ENCODE results near the gene PLEKHG4.

PLEKHG4 gene

DNA sequence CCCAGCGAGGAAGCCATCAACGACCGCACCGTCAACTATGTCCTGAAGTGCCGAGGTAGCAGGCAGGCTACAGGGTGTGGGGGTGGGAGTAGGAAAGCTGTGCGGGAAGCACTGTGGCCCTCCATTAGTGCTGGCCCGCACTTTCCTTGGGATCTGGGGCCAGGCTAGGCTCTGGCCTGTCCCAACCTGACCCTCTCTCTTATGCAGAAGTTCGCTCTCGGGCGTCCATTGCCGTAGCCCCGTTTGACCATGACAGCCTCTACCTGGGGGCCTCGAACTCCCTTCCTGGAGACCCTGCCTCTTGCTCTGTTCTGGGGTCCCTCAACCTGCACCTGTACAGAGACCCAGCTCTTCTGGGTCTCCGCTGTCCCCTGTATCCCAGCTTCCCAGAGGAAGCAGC lies 8.6 kb downstream of the PLEKHG4 start:
- DNase-seq = no peak

GRCh38 chr16:67291461-67291860 lies 12.1 kb downstream of the PLEKHG4 start:
- DNase-seq = no peak

DNA sequence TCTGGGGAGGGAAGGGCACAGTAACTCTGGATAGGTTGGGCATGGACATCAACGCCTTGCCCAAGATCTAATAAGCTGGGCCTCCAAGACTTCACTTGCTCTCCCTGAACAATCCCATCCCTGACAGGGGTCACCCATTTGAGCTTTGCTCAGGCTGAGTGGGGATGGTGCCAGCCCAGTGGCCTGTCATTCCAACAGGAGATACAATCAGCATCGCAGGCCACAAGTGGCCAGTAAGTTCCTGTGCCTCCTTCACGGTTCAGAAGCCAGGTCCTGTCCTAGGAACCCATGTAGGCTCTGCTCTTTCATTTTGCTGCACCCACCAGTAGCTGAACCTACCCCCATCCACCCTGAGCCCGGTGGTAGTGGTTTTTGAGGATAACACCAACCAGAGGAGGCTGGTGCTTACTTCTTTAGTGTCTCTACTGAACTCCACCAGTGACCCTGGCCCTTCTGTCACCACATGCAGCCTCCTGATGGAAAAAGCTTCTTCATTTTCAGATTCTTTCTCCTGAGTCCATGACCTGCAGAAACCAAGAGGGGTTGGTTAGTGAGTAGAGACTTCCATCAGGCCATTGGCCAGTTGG lies 14.9 kb downstream of the PLEKHG4 start:
- DNase-seq = no peak

- DNase-seq = no peak
These were observed 15.6 kb downstream of the PLEKHG4 start for GRCh38 chr16:67294938-67295361.

- no peak for DNase-seq
These were observed 17.1 kb downstream of the PLEKHG4 start for GRCh38 chr16:67296420-67296819.

GRCh38 chr16:67298277-67298676 lies 18.9 kb downstream of the PLEKHG4 start:
- DNase-seq = no peak

DNA sequence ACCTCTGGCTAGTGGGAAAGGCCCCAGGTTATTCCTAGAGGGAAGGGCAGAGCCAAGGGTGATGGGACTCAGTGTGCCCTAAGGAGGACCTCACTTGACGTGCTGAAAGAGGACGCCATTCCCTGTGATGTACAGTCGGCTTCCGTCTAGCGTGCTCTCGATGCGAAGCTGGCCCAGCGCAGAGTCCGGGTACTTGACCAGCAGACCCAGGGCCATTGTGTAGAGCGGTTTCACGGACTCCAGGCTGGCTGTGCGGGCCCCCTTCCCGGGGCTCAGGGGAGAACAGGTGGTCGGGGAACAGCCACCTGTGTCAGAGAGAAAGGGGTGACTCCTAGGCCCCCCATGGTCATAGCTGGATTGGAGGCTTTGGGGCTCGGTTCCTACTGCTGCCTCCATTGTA lies 19.9 kb downstream of the PLEKHG4 start:
- DNase-seq = no peak

GRCh38 chr16:67301080-67301782 lies 21.9 kb downstream of the PLEKHG4 start:
- DNase-seq = no peak

GRCh38 chr16:67302076-67302475 lies 22.7 kb downstream of the PLEKHG4 start:
- DNase-seq = no peak

GRCh38 chr16:67302970-67303369 lies 23.6 kb downstream of the PLEKHG4 start:
- DNase-seq = peak; percentile 25

DNA sequence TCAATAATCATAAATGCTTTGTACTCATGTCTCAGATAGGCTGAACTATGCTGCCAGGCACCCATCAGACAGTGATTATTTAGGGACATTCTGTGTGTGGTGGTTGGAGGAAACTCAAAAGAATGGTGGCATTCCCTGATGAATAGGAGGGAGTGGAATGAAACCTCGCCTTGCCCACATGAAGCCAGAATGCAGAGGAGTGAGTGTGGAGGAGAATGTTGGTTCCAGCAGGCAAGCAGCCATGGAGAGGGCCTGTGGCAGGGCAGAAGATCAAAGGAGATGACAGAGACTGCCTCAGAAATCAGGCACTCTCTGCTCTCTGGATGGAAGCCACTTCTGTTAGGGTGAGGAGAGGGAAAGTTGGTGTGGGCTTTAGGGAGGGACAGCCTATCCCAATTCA lies 24.7 kb downstream of the PLEKHG4 start:
- no peak for DNase-seq

DNA sequence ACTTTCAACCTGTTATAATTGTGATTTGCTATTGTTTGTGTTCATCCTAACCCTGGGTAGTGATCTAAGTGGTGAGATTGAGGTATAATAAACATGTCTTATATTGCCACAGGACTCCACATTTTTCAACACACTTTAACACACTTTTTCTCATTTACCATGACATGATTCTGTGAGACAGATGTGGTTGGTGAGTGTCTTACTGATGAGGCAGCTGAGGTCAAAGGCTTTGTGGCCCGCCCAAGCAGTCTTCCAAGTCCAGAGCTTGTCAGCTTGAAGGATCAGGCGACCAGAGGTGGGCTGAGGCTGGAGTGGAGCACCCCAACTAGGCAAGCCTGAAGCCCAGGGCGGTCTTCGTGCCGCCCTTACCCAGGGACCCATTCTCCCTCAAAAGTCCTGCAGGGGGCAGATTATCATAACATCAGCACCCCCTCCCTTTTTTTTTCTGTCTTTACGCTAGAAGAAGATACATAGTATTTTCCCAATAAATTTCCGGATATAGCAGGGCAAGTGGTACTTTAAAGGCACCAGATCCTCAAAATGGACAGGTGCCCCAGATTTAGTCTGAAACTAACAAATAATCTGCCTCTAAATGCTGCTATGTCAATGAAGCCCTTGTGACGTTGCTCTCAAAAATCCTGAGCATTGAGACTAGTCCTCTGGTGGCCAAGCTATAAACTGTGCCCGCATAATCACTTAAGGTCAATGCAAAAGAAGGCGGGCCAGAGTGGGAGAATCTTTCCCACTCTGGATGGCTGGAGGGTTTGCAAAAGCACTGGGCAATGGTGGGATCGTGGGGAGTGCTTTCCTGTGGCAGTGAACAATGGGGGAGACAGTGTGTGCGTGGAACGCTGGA lies 26.1 kb downstream of the PLEKHG4 start:
- no peak for DNase-seq

DNA sequence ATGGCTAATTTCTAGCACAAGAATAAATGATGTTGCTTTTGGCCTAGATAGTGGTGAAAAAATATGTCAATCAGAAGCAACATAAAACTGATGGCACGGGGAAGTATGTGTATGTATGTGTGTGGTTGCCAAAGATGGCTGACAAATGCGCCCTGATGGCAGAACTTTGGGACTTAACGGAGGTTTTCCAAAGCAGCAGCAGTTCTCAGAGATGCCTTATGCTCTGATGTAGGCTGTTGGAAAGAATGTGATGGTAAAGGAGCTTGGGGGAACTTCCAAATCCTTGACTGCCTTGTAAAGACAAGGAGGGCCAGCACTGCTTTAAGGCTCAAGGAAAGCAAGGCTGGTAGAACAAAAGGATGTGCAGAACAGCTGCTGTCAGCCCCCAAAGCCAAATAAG lies 31.2 kb downstream of the PLEKHG4 start:
- DNase-seq = no peak

DNA sequence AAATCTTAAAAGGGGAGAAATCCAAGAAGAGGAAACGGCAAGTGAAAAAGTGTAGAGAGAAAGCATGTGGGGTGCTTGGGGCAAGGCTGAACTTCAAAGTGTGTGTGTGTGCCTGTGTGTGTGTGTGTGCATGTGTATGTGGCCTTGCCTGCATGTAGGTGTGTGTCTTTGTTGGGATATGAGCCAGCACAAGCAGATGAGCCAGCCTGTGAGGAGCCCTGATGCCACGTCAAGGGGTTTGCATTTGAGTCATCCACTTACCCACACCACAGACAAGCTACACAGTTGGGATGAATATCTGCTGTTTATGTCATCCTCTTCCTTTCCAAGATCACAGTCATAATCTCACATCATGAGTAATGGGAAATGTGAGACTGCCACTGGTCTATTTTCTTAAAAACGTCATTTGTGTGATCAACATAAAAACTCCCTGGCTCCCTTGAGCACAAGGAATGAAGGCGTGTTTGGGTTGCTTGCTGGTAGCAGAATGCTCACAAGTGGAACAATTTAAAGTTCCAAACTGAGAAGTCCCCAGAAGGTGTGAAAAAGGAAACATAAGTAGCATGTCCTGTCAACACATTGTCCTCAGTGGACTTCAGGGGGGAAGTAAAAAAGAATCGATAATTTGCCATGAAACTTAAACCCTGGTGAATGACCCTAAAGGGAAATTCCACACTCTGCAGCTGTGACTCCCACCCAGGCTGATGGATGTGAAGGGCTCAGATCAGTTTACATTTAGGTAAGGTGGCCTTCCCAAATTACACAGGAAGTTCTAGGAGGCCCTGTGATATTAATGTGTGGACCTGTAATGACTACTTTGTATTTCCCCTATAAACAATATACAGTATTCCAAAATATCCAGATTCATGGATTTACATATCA lies 32.5 kb downstream of the PLEKHG4 start:
- peak; percentile 22 for DNase-seq

DNA sequence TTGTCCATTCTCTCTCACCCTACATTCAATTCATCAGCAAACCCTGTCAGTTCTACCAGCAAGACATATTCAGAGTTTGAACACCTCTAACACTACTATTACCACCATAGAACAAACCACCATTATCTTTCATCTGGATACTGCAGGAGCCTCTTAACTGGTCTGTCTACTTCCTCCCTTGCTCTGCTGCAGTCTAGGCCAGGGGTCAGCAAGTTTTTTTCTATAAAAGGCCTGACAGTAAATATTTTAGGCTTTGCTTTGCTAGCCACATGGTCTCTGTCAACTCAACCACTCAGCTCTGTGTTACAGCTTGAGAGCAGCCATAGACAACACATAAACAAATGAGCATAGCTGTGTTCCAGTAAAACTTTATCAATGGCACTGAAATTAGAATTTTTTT lies 33.4 kb downstream of the PLEKHG4 start:
- DNase-seq = peak; percentile 34

GRCh38 chr16:67317853-67318252 lies 38.5 kb downstream of the PLEKHG4 start:
- DNase-seq = no peak

GRCh38 chr16:67326115-67326471 lies 46.8 kb downstream of the PLEKHG4 start:
- DNase-seq = no peak

- DNase-seq = peak; percentile 81
These were observed 47.4 kb downstream of the PLEKHG4 start, which contains the start of the genes KCTD19 and LRRC36 for GRCh38 chr16:67326472-67327309. KCTD19 (minus strand) TSS chr16:67326741; CDS start chr16:67326707, 34 bp downstream. LRRC36 (plus strand) TSS chr16:67326815; CDS start chr16:67326863, 48 bp downstream.

GRCh38 chr16:67327743-67328142 lies 48.4 kb downstream of the PLEKHG4 start:
- no peak for DNase-seq

GRCh38 chr16:67329901-67330300 lies 50.6 kb downstream of the PLEKHG4 start:
- DNase-seq = no peak

DNA sequence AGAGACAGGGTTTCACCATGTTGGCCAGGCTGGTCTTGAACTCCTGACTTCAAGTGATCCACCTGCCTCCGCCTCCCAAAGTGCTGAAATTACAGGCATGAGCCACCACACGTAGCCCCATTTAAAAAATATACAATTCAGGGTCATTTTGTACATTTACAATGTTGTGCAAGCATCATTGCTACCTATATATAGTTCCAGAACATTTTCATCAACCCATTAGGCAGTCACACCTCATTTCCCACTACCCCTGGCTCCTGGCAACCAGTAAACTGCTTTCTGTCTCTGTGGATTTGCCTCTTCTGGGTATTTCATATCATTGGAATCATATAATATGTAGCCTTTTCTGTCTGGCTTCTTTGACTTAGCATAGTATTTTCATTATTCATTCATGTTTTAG lies 54.0 kb downstream of the PLEKHG4 start:
- no peak for DNase-seq

DNA sequence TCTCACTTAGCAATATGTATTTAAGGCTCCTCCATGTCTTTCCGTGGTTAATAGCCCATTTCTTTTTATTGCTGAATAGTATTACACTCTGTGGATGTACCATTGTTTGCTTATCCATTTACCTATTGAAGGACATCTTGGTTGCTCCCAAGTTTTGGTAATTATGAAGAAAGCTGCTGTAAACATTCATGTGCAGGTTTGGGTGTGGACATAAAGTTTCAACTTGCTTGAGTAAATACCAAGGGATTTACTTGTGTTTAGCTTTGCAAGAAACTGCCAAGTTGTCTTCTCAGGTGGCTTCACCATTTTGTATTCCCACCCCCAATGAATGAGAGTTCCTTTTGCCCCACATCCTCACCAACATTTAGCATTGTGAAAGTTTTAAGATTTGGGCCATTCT lies 56.8 kb downstream of the PLEKHG4 start:
- DNase-seq = no peak

All from hematopoietic multipotent progenitor cell treated with erythropoietin and hydrocortisone succinate and interleukin-3 and kit ligand, for 4 days (in vitro differentiated cells).